ENCODE measurements around the gene AFF1. TPM values are rescaled to one million over a fixed set of nuclear protein-coding genes. Genes with fewer than 3 reads are reported as not detected.

The AFF1 gene
- total and polyA plus RNA-seq, 2 donors from 2014 or later: 13.4 to 187 TPM

GRCh38 chr4:87060957-87061356 lies 126.1 kb downstream of the AFF1 start:
- TF ChIP-seq CTCF (IDR thresholded peaks at IDR 0.05; ENCODE audit: borderline replicate concordance, extremely low read depth, insufficient read depth): no peak
- no peak for DNase-seq
- no peak overlapping the region for H3K4me3 ChIP-seq (ENCODE audit: low read length in 3 of 3)
- no peak for FAIRE-seq
- H3K4me1 ChIP-seq (ENCODE audit: control insufficient read depth in 2 of 3, insufficient read depth in 2 of 3, low read depth in 1 of 3, low read length in 3 of 3): peaks cover 0 to 19% (median 15%) of the 10 kb centered on the region in 3 donors
- no peaks in the 10 kb centered on the region for H3K27me3 ChIP-seq (ENCODE audit: control insufficient read depth, insufficient read depth, low read length)
- intact Hi-C loops (cut with DNase I): no loop called here
- H3K9me3 ChIP-seq (ENCODE audit: control insufficient read depth in 2 of 3, insufficient read depth in 1 of 3, low read length in 3 of 3): no peaks in the 10 kb centered on the region
- H3K36me3 ChIP-seq (ENCODE audit: control insufficient read depth in 2 of 3, insufficient read depth in 3 of 3, low read length in 3 of 3): peaks cover 0 to 5% (median 3%) of the 10 kb centered on the region in 3 donors
- no peak overlapping the region for H3K9ac ChIP-seq (ENCODE audit: low read length in 3 of 3)
- H3K27ac ChIP-seq (ENCODE audit: low read depth in 2 of 2, low read length in 2 of 2): no peak overlapping the region

GRCh38 chr4:87065021-87065420 lies 130.2 kb downstream of the AFF1 start:
- Histone ChIP-seq H3K9me3 (ENCODE audit: control insufficient read depth in 2 of 3, insufficient read depth in 1 of 3, low read length in 3 of 3) (no peaks in the 10 kb centered on the region), H3K4me3 (ENCODE audit: low read length in 3 of 3) (no peak overlapping the region), H3K9ac (ENCODE audit: low read length in 3 of 3) (no peak overlapping the region), H3K4me1 (ENCODE audit: control insufficient read depth in 2 of 3, insufficient read depth in 2 of 3, low read depth in 1 of 3, low read length in 3 of 3) (peaks cover 0 to 15% (median 15%) of the 10 kb centered on the region in 3 donors), H3K27me3 (ENCODE audit: control insufficient read depth, insufficient read depth, low read length) (no peaks in the 10 kb centered on the region), H3K36me3 (ENCODE audit: control insufficient read depth in 2 of 3, insufficient read depth in 3 of 3, low read length in 3 of 3) (peaks cover 0 to 3% (median 0%) of the 10 kb centered on the region in 3 donors), H3K27ac (ENCODE audit: low read depth in 2 of 2, low read length in 2 of 2) (no peak overlapping the region)
- intact Hi-C loops (cut with DNase I): no loop called here
- DNase-seq (no peak), FAIRE-seq (no peak)
- TF ChIP-seq CTCF (IDR thresholded peaks at IDR 0.05; ENCODE audit: borderline replicate concordance, extremely low read depth, insufficient read depth): no peak

- TF ChIP-seq CTCF (IDR thresholded peaks at IDR 0.05; ENCODE audit: borderline replicate concordance, extremely low read depth, insufficient read depth): no peak
- FAIRE-seq (no peak), DNase-seq (peak in 1 of 5 donors; percentile 60)
- intact Hi-C loops (cut with DNase I): no loop called here
- H3K27ac ChIP-seq (ENCODE audit: low read depth in 2 of 2, low read length in 2 of 2): no peak overlapping the region
- no peak overlapping the region for H3K4me3 ChIP-seq (ENCODE audit: low read length in 3 of 3)
- H3K36me3 ChIP-seq (ENCODE audit: control insufficient read depth in 2 of 3, insufficient read depth in 3 of 3, low read length in 3 of 3): peaks cover 0 to 2% (median 0%) of the 10 kb centered on the region in 3 donors
- no peak overlapping the region for H3K9ac ChIP-seq (ENCODE audit: low read length in 3 of 3)
- no peaks in the 10 kb centered on the region for H3K27me3 ChIP-seq (ENCODE audit: control insufficient read depth, insufficient read depth, low read length)
- peaks cover 0 to 23% (median 18%) of the 10 kb centered on the region in 3 donors for H3K4me1 ChIP-seq (ENCODE audit: control insufficient read depth in 2 of 3, insufficient read depth in 2 of 3, low read depth in 1 of 3, low read length in 3 of 3)
- H3K9me3 ChIP-seq (ENCODE audit: control insufficient read depth in 2 of 3, insufficient read depth in 1 of 3, low read length in 3 of 3): no peaks in the 10 kb centered on the region
Measured at GRCh38 chr4:87066403-87067123, 131.8 kb downstream of the AFF1 start.
